Memory B cell (primary cell): ENCODE results near the gene PEX14.
A peak's percentile ranks its signal among the peaks of the same experiment; 100 is the strongest.
"Not testable (repeated sequence)": the region's sequence is repeated elsewhere in the genome, so short reads cannot be mapped to it uniquely, and the experiment has no call there.

ENCODE experiments used
- ATAC-seq: fragments of 150-1000 bp; cut with Tn5 transposase; 2 replicates; pipeline ENCODE4 v1.10.0; 2021; ENCODE audit warnings: low read depth, mild to moderate bottlenecking, moderate library complexity
- DNase-seq, 2 donors: peaks; one replicate each; pipeline ENCODE4 v3.0.0; 2022; ENCODE audit warnings: low spot score in 2 of 2
- H3K27ac Mint-ChIP-seq: one replicate; pipeline ENCODE4 v1.8.0; 2022; ENCODE audit warnings: mild to moderate bottlenecking, moderate library complexity, mixed read lengths
- H3K27me3 Mint-ChIP-seq: one replicate; pipeline ENCODE4 v1.8.0; 2022; ENCODE audit warnings: mixed read lengths
- H3K36me3 Mint-ChIP-seq: one replicate; pipeline ENCODE4 v1.8.0; 2022; ENCODE audit warnings: mild to moderate bottlenecking, mixed read lengths
- H3K4me1 Mint-ChIP-seq: one replicate; pipeline ENCODE4 v1.8.0; 2022; ENCODE audit warnings: mixed read lengths
- H3K4me3 Mint-ChIP-seq: one replicate; pipeline ENCODE4 v1.8.0; 2022; ENCODE audit warnings: mild to moderate bottlenecking, moderate library complexity, mixed read lengths
- H3K9me3 Mint-ChIP-seq: one replicate; pipeline ENCODE4 v1.8.0; 2022; ENCODE audit warnings: mixed read lengths

The PEX14 gene

GRCh38 chr1:10467078-10467477 is 7.7 kb upstream of the PEX14 start:
- no peak overlapping the region for H3K4me3 Mint-ChIP-seq
- ATAC-seq (no peak), DNase-seq (no peak)
- no peaks in the 10 kb centered on the region for H3K9me3 Mint-ChIP-seq
- H3K4me1 Mint-ChIP-seq = peaks cover 8% of the 10 kb centered on the region
- H3K27ac Mint-ChIP-seq = no peak overlapping the region
- H3K36me3 Mint-ChIP-seq = peaks cover 22% of the 10 kb centered on the region
- no peaks in the 10 kb centered on the region for H3K27me3 Mint-ChIP-seq

DNA sequence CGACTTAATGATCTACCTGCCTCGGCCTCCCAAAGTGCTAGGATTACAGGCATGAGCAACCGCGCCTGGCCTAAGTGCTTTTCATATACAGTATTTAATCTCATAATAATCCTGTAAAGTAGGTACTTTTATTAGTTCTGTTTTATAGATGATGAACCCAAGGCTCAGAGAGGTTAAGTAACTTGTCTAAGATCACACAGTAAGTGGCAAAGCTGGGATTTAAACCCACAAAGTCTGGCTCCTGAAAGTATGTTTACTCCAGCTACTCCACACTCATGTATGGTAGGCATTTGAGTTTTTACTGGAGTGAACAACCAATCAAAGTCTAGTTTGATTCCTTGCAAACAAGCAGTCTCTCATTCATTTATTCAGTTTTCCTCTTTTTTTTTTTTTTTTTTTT is 4.7 kb upstream of the PEX14 start:
- ATAC-seq (no peak), DNase-seq (no peak)
- H3K4me1 Mint-ChIP-seq = peaks cover 16% of the 10 kb centered on the region
- H3K9me3 Mint-ChIP-seq = no peaks in the 10 kb centered on the region
- H3K27ac Mint-ChIP-seq = no peak overlapping the region
- H3K36me3 Mint-ChIP-seq = peaks cover 11% of the 10 kb centered on the region
- H3K27me3 Mint-ChIP-seq = no peaks in the 10 kb centered on the region
- H3K4me3 Mint-ChIP-seq = no peak overlapping the region

DNA sequence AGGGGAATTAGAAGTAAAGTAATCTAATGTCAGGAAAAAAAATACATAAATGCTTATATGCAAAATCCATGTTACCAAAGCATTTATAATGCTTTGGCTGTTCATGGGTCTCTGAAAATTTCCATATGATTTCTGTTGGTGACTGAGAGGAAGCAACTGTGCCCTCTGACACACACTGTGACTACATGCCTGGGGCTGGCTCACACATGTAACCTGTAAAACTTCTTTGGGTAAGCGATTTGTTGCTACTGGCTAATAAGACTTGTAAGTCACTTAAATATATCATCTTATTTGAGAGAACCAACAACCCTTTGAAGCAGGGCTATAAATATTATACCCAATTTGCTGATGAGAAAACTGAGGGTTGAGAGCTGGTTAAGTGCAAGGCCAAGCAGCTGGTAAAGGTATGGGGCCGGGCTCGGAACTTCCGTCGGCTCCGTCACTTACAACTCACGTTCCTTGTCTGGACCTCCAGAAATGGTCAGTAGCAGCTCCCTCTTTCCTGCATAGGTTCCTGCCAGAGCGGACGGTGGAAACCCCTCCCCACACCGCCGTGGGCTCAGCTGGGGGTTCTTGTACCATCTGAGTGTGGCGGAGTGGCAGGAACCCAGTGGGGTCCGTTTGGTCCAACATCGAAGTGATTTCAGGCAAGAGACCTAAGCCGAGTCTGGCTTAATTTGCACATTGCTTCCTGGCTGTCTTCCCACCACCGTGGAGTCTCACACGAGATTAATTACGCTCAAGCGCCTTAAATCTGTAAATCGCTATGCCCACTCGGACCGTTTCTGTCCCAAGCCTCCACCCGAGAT is 3.1 kb upstream of the PEX14 start:
- DNase-seq = no peak
- H3K9me3 Mint-ChIP-seq = no peaks in the 10 kb centered on the region
- ATAC-seq = peak; percentile 1
- H3K27me3 Mint-ChIP-seq = no peaks in the 10 kb centered on the region
- H3K4me3 Mint-ChIP-seq = peak overlapping the region; percentile 92
- H3K4me1 Mint-ChIP-seq = peaks cover 27% of the 10 kb centered on the region
- H3K27ac Mint-ChIP-seq = peak overlapping the region; percentile 93
- H3K36me3 Mint-ChIP-seq = peaks cover 9% of the 10 kb centered on the region

DNA sequence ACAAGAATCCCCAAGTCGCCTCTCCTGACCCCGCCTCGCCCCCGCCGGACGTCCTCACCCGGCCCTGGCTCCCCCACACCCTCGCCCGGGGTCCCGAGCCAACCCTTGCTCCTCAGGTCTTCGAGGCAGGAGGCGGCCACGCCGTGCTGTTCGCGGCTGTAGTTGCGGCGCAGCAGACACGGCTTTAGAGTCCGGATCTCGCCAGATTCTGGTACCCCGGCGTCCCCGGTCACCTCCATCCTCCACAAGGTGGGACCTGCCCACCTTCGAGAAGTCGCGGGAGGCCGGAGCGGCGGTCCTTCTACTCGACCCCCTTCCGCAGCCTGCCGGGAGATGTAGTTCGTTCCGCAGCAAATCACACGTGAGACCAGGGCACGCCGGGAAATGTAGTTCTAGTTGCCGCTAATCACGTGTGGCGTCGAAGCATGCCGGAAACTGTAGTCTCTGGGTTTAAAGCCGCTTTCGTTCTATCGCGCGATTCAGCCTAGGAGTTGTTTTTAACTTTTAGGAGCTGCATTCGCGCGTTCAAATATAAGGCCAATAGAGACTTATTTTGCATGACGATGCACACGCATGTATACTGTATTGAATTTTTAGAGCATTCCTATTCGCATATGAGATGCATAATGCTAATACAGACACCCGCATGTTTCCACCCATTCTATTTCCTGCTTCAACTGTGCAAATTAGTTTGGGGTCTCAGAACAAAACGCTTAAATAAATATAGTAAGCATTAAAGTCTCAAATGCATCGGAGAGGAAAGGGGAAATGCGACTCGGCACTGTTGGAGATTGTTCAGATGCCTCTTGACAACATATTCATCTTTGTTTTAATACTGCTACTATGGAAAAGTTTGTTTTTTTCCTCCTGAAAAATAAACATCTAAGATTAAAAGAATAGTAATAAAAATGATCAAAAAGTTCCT is 2.3 kb upstream of the PEX14 start, which contains the start of gene DFFA:
Gene DFFA (minus strand): TSS at position 310 of the 925 bp plus-strand sequence. CDS start 71 bp downstream, at position 239.
- no peaks in the 10 kb centered on the region for H3K9me3 Mint-ChIP-seq
- H3K36me3 Mint-ChIP-seq = peaks cover 9% of the 10 kb centered on the region
- peak within 1 kb of the TSS; percentile 92 for H3K4me3 Mint-ChIP-seq
- DNase-seq = peak; percentile 81 to 87
- peak within 1 kb of the TSS; percentile 93 for H3K27ac Mint-ChIP-seq
- H3K4me1 Mint-ChIP-seq = peaks cover 27% of the 10 kb centered on the region
- no peaks in the 10 kb centered on the region for H3K27me3 Mint-ChIP-seq
- ATAC-seq = peak; percentile 84

GRCh38 chr1:10473145-10473765 is 1.5 kb upstream of the PEX14 start:
- H3K27ac Mint-ChIP-seq = peak overlapping the region; percentile 93

DNA sequence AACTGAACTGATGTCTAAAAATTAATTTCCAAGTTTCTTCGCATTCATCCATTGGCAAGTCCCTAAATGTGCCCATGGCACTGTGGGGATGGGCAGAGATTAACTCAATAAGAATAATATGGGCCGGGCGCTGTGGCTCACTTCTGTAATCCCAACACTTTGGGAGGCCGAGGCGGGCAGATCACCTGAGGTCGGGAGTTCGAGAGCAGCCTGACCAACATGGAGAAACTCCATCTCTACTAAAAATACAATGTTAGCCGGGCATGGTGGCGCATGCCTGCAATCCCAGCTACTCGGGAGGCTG is 489 bp upstream of the PEX14 start:
- ATAC-seq, DNase-seq, H3K27me3 Mint-ChIP-seq, H3K9me3 Mint-ChIP-seq, H3K36me3 Mint-ChIP-seq: not testable (repeated sequence)
- H3K27ac Mint-ChIP-seq = peak overlapping the region; percentile 92
- H3K4me1 Mint-ChIP-seq = peaks cover 25% of the 10 kb centered on the region
- H3K4me3 Mint-ChIP-seq = peak overlapping the region; percentile 87

More at GRCh38 chr1:10473145-10473765, 1.5 kb upstream of the PEX14 start:
- H3K27me3 Mint-ChIP-seq = no peaks in the 10 kb centered on the region
- ATAC-seq = no peak
- H3K4me1 Mint-ChIP-seq = peaks cover 22% of the 10 kb centered on the region
- peak overlapping the region; percentile 81 for H3K4me3 Mint-ChIP-seq
- peaks cover 5% of the 10 kb centered on the region for H3K36me3 Mint-ChIP-seq
- DNase-seq = no peak
- no peaks in the 10 kb centered on the region for H3K9me3 Mint-ChIP-seq

- H3K4me3 Mint-ChIP-seq = peak overlapping the region; percentile 96
- H3K27ac Mint-ChIP-seq = peak overlapping the region; percentile 92
- H3K9me3 Mint-ChIP-seq = no peaks in the 10 kb centered on the region
- no peaks in the 10 kb centered on the region for H3K36me3 Mint-ChIP-seq
- DNase-seq (no peak), ATAC-seq (no peak)
- H3K4me1 Mint-ChIP-seq = peaks cover 25% of the 10 kb centered on the region
- no peaks in the 10 kb centered on the region for H3K27me3 Mint-ChIP-seq
These were observed 760 bp downstream of the PEX14 start for GRCh38 chr1:10475510-10475909.

DNA sequence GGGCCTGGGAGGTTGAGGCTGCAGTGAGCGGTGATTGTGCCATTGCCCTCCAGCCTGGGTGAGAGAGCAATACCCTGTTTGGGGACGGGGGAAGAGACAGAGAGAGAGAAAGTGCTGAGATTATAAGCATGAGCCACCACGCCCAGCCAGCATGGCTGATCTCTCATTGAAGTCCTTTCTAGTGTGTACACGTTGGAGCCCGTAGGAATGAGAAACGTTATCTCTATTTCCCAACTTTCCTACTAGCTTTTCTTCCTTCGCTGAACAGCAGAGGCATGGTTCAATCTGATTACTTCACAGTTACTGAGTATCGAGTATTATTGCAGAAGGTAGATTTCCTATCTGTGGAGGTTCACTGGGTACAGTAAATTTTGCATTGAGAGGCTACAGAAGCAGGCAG is 4.5 kb downstream of the PEX14 start:
- Mint-ChIP-seq H3K27me3 (no peaks in the 10 kb centered on the region), H3K9me3 (no peaks in the 10 kb centered on the region), H3K4me1 (peaks cover 23% of the 10 kb centered on the region), H3K36me3 (peaks cover 2% of the 10 kb centered on the region), H3K27ac (no peak overlapping the region), H3K4me3 (no peak overlapping the region)
- ATAC-seq (no peak), DNase-seq (no peak)

GRCh38 chr1:10480614-10481013 is 5.9 kb downstream of the PEX14 start:
- Mint-ChIP-seq H3K9me3 (no peaks in the 10 kb centered on the region), H3K4me1 (peaks cover 19% of the 10 kb centered on the region), H3K4me3 (no peak overlapping the region), H3K27ac (no peak overlapping the region), H3K36me3 (peaks cover 5% of the 10 kb centered on the region), H3K27me3 (no peaks in the 10 kb centered on the region)
- DNase-seq = no peak
- ATAC-seq = no peak

DNA sequence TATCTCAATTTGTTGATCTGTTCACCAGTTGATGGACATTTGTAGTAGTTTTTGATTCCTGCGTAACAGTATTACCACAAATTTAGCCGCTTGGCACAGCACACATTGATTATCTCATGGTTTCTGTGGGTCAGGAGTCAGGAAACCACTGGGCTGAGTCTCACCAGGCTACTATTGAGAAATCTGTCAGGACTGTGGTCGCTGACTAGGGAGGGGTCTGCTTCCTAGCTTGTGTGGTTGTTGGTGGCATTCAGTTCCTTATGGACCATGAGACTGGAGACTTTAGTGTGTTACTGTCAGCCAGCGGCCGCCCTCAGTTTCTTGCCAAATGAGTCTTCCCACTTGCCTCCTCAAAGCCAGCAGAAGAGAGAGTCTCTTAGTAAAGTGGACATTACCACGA is 9.8 kb downstream of the PEX14 start:
- no peak overlapping the region for H3K27ac Mint-ChIP-seq
- ATAC-seq = no peak
- H3K4me3 Mint-ChIP-seq = no peak overlapping the region
- H3K36me3 Mint-ChIP-seq = peaks cover 12% of the 10 kb centered on the region
- H3K27me3 Mint-ChIP-seq = no peaks in the 10 kb centered on the region
- peaks cover 10% of the 10 kb centered on the region for H3K4me1 Mint-ChIP-seq
- peaks cover 1% of the 10 kb centered on the region for H3K9me3 Mint-ChIP-seq
- no peak for DNase-seq

DNA sequence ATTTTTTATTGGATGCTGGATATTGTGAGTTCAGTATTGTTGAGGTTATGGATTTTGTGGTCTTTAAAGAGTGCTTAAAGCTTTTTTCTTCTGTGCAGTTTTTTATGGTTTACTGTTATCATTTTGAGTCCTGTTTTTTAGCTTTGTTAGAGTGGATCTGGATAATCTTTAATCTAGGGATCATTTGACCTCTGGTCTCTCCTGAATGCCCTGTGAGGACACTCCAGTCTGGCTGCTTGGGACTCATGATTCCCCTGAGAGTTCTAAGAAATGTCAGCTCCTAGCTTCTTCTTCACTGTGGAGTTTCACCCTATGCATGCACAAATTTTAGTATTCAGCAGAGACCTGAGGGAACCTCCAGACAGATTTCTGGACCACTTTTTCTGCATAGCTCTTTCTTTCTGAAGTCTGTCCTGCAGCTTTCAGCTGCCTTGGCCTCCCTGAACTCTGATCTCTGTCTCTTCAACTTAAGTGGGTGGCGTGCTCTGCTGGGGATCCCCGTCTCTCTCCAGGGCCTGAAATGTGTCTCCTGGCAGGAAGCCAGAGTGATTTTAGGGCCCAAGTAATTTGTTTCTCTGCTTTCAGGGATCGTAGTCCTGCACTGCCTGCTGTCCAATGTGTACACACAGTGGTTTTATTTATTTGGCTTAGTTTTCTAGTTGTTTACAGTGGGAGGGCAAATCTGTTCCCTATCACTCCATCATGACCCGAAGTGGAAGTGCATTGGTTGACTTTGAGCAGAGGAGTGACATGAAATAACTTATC is 14.7 kb downstream of the PEX14 start:
- Mint-ChIP-seq H3K4me3 (no peak overlapping the region), H3K27me3 (no peaks in the 10 kb centered on the region), H3K9me3 (peaks cover 1% of the 10 kb centered on the region), H3K36me3 (peaks cover 15% of the 10 kb centered on the region), H3K27ac (no peak overlapping the region), H3K4me1 (peaks cover 19% of the 10 kb centered on the region)
- DNase-seq (no peak), ATAC-seq (no peak)

GRCh38 chr1:10490286-10490970 is 15.7 kb downstream of the PEX14 start:
- Mint-ChIP-seq H3K4me1 (peaks cover 23% of the 10 kb centered on the region), H3K36me3 (peaks cover 12% of the 10 kb centered on the region), H3K9me3 (peaks cover 1% of the 10 kb centered on the region), H3K4me3 (no peak overlapping the region), H3K27me3 (no peaks in the 10 kb centered on the region), H3K27ac (no peak overlapping the region)
- DNase-seq (no peak), ATAC-seq (no peak)

DNA sequence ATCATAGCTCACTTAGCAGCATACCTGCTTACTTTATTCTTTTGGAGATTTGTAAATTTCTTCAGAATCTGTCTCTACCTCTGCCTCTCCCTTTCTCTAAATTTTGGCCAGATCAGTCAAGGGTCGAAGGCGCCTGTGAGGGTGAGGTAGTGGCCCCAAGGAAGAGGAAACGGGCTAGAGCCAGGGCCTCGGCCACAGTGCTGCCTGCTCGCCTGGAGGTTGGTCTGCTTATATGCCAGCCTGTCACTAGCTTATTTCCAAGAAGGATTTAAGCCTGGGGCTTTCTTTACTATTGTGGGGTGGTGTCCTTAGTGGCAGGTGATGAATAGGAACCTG is 19.6 kb downstream of the PEX14 start:
- ATAC-seq = no peak
- Mint-ChIP-seq H3K4me3 (peak overlapping the region; percentile 87), H3K27ac (peak overlapping the region; percentile 97)

More for the DNA sequence above, 19.6 kb downstream of the PEX14 start:
- H3K36me3 Mint-ChIP-seq = peaks cover 12% of the 10 kb centered on the region
- no peaks in the 10 kb centered on the region for H3K27me3 Mint-ChIP-seq
- peaks cover 27% of the 10 kb centered on the region for H3K4me1 Mint-ChIP-seq
- H3K9me3 Mint-ChIP-seq = no peaks in the 10 kb centered on the region
- no peak for DNase-seq
